Inflammatory macrophage (primary cell): Measurements from ENCODE around the gene TMEM258.

Experiments
- DNase-seq, 2 donors: peaks; one replicate each; pipeline ENCODE4 v3.0.0-alpha.2; 2020 to 2022

Gene TMEM258

DNA sequence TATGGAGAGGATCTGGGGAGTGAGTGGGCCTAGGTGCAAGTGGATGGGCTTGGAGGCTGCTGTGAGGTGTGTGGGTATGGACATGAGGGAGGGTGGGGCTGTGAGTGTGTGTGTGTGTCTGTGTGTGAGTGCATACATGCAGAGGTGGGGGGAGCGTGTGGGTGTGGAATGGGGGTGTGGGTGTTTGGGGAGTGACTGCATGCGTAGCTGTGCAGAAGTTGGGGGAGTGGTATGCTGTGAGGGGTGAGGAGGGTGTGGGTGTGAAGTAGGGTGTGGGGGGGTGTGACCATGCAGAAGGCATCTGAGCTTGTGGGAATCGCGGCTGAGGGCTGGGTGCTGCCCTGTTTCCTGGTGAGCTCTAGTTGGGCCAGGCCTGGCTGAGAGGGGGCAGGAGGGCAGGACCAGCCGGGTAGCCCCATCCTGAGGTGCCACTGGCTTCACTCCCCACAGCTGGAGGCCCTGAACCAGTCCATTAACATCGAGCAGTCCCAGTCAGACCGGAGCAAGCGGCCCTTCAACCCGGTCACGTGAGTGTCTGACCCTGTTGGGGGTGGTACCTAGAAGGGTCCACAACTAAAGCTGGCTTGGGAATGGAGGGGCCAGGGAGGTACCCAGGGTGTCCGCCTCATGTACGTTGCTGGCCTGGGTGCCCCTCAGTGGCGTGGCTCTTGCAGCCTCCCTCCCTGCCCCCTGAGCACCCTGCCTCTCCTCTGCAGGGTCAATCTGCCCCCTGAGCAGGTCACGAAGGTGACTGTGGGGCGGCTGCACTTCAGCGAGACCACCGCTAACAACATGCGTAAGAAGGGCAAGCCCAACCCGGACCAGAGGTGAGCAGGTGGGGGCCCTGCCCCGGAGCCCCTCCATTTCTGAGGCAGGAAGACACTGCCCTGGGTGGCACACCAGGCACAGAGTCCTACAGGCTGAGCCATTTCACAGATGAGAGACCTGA is 16.5 kb downstream of the TMEM258 start:
- DNase-seq = no peak

DNA sequence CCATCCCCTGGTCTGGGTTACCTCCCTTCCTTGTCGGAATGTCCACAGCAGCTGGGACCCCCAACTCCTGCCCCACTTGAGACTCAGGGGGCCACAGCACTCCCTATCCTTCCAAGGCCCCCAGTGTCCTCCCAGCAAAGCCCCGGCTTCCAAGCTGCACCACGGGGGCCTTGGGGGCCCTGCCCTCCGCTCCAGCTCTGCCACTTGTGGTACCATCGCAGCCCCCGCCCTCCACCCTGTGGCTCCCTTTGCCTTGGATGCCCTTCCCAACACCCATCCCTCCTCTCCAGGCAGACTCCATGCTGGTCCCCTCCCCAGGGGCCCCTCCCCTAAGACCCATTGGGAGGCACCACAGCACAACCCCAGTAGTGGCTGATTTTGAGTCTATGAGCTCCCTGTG is 17.3 kb downstream of the TMEM258 start:
- DNase-seq = no peak

DNA sequence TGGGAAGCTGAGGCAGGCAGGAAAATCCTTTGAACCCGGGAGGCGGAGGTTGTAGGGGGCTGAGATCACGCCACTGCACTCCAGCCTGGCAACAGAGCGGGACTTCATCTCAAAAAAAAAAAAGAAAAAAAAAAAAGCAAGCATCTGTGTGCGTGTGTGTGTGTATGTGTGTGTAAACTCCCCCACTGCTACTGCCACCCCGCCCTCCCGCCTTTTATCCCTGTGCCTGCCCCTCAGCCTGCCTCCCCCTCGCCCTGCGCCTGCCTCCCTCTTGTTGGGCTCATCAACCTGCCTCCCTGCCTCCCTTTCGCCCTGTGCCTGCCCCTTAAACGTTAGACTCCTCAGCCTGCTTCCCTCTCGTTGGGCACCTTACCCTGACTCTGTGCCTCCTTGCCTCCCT is 18.0 kb downstream of the TMEM258 start:
- no peak for DNase-seq

DNA sequence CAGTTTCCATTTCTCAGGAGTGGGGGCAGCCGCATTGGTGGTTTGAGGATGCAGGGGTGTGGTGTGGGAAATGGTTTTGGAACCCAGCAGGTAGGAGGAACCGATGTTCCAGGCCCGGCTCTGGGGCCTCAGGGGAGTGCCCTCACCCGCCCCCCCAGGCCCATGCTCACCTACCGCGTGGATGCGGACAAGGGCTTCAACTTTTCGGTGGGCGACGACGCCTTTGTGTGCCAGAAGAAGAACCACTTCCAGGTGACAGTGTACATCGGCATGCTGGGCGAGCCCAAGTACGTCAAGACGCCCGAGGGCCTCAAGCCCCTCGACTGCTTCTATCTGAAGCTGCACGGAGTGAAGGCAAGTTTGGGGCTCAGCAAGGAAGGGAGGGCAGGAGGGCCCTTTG is 18.6 kb downstream of the TMEM258 start:
- no peak for DNase-seq

DNA sequence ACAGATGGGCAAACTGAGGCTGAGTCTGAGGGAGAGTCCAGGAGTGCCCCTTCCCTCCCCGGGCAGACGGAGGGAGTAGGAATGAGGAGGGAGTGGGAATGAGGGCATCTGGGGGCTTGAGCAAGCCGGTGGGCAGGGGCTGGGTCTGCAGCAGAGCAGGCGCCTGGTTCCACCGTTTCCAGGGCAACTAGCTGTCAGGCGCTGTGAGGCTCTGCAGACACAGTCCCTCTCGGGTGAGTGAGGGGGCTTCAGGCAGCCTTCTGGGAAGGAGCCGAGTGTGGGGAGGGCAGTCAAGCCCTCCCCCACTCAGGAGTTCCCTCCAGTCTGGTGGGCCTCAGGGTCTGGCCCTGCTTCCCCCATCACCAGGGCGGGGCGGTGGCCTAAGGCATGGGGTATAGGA is 19.0 kb downstream of the TMEM258 start:
- no peak for DNase-seq

DNA sequence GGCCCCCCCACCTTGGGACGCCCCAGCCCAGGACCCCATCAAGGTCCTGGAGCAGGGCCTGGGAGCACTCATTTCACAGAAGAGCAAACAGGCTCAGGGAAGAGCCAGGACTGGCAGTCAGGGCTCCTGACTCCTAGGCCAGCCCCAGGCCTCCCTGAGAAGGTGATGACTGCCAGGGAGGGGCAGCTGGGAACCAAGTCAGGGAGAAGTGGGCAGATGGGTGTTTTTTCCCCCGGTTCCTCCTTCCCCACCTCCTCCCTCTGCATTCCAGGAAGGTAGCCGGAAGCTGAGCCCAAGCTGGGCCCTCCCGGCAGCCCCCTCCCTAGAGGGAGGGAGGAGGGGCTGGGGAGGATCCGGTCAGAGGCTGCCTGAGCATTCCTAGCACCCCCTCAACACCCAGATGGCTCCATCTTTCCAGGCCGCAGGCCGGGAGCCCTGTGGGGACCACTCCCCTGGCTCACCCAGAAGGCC is 20.4 kb downstream of the TMEM258 start:
- DNase-seq = no peak

DNA sequence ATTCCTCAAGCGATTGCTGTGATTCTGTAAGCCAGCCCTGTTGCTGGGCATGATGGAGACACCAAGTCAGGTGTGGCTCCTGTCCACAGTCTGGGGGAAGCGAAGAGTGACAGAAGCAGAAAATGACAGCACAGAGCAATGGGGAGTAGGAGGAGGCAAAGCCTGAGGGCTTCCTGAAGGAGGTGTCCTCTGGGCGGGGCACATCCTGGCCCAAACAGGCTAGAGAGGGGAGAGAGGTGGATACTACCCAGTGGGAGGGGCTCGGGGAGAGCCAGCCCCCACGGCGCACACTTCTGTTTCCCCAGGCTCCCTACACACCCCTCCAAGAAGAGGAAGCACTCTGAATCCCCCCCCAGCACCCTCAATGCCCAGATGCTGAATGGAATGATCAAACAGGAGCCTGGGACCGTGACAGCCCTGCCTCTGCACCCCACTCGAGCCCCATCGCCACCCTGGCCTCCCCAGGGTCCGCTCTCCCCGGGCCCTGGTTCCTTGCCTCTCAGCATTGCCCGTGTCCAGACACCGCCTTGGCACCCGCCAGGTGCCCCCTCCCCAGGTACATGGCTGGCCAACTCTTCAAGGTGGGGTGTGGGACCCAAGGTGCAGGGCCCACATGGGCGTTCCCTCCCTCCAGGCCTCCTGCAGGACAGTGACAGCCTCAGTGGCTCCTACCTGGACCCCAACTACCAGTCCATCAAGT is 21.1 kb downstream of the TMEM258 start:
- DNase-seq = peak in 1 of 2 donors; percentile 28

DNA sequence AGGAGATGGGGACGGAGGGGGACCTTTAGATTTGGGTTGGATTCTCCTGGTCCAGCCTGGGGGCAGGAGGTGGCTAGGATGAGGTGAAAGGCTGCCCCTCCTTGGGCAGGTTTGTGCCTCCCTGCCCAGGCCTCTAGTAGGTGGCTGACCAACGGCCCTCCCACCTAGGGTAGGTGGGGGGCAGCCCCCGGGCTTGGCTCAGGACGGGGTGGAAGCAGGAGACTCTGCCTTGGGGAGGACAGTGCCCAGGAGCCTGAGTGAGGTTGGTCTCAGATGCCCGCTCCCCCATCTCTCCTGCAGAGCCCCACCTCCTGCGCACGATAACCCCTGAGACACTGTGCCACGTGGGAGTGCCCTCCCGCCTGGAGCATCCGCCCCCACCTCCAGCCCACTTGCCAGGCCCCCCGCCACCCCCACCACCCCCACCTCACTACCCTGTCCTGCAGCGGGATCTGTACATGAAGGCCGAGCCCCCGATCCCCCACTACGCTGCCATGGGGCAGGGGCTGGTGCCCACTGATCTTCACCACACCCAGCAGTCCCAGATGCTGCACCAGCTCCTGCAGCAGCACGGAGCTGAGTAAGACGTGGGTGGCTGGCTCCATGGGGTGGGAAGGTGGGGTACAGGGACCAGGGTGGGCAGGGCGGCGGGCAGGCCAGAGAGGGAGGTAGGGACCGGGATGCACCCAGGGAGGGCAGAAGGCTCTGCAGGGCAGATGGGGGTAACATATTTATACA is 22.3 kb downstream of the TMEM258 start:
- no peak for DNase-seq

DNA sequence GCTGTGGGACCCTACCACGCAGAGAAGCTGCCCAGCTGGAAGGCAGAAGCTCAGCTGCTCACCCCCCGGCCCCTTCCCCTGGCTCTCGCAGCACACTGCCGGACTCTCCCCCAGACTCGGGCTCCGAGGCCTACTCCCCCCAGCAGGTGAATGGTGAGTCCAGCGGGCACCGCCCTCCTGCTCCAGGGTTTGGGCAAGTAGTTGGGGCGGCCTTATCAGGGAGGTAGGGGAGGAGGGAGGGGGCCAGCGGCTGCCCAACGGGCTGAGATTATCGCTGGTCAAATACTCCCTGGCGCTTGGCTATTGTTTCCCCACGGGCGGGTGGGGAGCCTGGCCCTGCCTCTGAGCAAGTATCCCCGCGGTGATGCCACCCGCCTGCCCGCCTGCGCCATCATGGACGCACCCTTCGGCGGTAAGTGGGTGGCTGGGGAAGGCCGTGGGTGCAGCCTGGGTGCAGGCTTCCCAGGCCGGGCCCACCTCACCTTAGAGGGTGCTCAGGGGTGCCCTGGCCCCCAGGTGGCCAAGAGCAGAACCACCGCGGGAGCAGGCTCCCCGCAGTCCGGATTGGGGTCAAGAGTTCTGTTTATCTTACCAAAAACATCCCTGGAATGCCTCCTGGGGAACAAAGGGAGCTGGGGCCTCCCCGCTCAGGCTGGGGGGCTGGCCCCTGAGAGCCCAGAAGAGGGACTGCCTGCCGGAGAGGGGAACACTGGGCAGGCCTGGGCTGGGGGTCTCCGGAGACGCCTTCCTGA is 23.1 kb downstream of the TMEM258 start:
- no peak for DNase-seq

DNA sequence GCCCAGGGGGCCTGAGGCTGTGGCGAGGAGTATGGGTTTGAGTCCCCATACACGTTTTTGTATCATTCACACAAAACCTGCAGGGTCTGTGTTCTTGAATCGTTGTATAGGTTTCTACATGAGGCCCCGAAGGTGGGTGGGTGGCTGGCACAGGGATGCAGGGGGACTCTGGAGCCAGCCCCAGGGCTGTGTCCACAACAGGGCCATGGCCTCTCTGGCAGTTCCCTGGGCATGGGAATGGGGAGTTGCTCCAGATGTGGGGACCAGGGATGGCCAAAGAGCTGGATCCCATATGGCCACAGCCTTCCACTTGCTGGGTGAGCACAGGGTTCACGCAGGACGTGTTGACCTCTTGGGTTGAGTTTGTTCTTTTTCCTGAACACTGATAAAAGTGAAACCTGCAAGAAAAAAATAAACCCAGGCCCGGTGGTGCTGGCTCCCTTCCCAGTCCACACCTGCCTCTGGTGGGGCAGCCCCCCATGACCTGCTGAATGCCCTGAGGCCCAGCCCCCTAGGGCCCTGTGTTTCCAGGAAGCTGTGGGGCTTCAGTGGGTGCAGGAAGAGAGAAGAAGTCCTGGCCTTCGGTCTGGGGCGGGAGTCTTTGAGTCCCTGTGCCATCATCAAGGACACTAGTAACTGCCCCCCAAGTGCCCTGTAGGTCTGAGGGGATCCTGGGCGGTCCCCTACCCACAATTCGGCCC is 23.9 kb downstream of the TMEM258 start:
- no peak for DNase-seq

DNA sequence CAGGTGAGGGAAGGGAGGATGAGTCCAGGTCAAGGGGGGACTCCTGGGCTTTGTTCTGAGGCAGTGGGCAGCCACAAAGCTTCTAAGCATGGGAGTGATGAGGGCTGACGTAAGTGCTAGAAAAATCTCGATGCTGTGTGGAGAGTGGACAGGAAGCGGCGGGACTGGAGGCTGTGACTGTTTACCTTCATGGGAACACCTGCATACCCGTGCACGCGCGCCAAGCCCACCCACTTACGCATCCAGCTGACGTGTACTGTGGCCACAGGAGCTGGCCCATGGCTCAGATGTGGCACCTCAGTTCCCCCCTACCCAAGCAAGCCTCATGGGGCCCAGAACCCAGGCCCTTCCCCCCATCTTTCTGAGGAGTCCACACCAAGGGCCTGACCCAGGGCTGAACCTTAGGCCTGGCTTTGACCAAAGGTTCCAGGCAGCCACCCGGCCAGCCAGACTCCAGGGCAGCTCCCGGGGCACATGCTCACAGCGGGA is 26.0 kb downstream of the TMEM258 start:
- DNase-seq = no peak

DNA sequence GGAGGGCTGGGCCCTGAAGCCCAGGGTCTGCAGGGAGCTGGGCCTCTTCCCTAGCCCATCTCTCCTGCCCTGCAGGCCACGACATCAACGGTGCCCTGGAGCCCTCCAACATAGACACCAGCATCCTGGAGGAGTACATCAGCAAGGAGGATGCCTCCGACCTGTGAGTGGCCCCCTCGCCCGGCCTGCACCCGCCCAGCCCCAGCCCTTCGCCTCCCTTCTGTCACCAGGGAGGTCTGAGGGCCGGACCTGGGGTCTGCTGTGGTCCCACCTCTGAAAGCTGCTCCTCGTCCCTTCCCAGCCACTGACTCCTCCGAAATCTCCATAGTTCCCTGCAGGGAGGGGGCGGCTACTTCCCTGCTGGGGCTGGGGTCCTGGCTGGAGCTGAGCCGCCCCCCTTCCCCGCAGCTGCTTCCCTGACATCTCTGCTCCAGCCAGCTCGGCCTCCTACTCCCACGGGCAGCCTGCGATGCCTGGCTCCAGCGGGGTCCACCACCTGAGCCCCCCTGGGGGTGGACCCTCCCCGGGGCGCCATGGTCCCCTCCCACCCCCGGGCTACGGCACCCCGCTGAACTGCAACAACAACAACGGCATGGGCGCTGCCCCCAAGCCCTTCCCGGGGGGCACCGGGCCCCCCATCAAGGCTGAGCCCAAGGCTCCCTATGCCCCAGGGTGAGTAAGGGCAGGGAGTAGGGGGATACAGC is 26.7 kb downstream of the TMEM258 start:
- no peak for DNase-seq

DNA sequence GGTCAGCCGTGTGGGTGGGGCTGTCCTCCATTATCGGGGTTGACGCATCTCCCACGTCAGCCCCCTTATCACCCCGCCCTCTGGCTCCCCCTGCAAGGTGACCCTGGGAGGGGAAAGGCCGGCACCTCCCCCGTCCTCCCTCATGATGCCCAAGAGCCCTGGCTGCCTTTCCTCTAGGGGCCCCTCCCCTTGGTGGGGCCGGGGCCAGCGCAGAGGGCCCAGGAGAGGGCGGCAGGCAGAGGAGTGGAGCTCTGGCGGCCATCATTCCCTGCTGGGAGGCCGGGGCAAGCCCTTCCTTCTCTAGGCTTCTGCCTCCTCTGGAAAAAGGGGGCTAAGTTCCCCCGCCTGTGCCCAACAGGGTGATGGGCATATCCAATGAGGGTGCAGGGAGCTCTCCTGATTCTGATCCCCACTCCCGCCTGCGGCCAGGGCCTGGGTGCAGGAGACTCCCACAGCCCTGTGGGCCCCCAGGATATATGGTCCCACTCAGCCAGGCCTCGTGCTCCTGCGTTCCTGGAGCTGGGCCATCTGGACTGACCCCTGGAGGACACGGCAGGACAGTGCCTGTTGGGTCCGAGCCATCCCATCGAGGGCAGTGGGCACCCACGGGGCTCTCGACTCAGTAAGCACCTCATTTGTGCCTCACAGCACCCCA is 27.7 kb downstream of the TMEM258 start:
- DNase-seq = no peak

DNA sequence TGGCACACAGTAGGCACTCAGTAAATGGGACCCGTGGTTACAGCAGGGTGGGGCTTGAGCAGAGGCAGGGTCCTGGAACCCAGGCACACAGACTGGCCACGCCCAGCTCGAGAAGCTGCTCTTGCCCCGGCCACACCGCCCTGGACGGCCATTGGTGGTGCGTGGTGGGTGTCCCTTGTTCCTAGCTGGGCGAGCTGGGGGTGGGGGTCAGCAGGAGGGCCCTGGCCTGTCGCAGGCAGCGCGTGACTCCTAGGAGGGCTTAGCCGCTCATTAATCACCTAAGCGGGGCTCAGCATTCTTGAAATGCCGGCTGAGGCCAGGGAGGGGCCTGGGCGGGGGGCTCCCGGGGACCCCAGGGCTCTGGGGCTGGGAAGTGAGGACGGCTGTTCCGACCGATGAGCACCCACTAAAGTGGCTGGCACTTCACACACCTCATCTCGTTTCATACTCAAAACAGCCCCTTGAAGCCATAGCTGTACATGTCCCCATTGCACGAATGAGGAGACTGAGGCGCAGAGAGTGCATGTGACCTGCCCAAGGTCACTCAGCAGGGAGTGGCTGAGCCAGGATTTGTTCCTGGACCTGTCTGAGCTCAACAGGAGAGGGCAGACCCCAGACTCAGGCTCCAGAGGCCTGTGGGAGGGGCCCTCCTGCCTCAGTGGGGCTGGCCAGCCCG is 28.3 kb downstream of the TMEM258 start:
- no peak for DNase-seq

DNA sequence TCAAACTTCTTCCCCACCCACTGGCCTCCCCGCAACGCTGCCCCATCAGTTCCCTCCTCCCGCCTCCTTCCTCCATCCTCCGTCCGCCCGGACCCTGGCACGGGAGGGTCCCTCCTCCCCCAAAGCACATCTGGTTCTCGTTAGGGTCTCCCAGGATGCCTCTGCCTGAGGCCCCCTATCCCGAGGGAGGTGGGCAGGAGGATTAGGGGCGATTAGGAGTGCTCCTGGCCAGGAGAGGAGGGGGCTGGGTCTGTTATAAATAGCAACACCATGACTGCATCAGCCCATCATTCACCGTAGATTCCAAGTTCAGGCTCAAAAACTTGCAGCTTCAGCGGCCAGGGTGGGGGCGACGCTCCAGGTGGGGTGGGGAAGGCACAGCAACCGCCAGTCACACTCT is 29.6 kb downstream of the TMEM258 start:
- no peak for DNase-seq

DNA sequence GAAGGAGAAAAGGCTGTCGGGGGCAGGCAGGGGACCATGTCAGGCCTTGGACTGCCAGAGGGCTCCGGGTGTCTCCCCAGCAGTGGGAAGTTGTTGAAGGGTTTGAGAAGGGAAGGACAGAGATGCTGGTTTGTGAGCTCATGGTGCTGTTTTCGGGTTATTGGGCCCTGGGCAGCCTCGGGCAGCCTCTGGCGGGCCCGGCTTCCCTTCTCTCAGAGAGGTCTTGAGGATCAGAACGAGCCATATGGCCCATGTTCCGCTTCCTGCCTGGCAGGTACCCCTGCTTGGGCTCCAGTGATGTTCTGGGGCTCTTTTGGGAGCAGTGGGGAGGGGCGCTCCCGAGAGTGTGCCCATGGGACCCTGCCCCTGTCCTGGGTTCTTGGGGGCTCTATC is 30.2 kb downstream of the TMEM258 start:
- DNase-seq = no peak

DNA sequence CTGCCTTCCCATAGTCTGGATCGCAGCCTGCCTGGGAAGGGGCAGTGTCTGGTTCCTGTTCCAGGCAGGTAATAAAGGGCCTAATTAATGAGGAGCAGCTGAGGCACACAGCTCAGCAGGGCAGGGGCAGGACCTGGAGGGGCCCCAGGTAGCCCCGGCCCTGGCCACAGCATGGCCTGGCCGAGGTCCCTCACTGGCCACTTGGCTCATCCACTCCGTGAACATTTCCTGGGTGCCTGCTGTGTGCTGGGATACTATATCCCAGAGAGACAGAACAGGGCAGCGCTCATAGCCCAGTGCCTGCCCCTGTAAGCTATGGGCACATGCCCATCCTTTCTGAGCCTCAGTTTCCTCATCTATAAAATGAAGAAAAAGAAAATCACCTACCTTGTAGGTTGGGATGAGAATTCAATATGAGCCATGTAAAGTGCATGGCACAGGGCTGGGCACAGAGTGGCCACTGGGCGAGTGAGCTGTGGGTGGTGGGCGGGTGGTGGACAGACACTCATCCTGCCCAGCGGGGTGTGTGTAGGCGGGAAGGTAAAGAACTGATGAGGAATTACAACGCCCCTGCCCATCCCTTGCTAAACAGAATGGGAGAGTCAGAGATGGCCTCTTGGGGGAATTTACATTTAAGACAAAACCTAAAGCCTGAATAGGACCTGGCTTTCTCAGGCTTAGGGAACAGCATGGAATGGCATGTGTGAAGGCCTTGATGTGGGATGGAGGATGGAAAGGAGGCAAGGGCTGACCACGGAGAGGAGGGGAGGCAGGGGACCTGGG is 30.8 kb downstream of the TMEM258 start:
- DNase-seq = no peak

DNA sequence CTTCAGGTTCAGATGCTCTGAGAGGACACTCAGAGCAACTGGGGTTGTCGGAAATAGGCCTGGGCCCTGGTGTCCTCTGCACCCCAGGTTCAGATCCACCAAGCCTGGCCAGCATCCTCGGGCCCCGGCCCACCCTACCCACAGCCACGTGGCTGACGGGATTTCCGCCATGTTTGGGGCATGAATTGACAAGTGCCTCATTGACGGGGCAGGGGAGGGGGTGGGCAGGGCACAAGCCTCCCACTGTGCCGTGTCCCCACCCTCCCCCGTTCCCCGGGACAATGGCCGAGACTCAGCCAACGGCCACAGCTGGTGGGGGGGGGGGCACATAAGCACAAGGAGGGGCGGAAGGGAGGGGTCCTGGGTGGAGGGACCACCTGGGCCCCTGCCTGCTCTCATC is 31.5 kb downstream of the TMEM258 start:
- DNase-seq = no peak
